Nephron (organoid): ENCODE data around the gene GPR62.

Experiments used
- H3K27ac Mint-ChIP-seq, 3 experiments: 2 replicates each; pipeline ENCODE4 v1.8.0; 2020; ENCODE audit warnings: mixed read lengths in 3 of 3, mild to moderate bottlenecking in 2 of 3, moderate library complexity in 1 of 3
- H3K27me3 Mint-ChIP-seq: 2 replicates; pipeline ENCODE4 v1.8.0; 2021; ENCODE audit warnings: low read depth, mild to moderate bottlenecking, moderate library complexity, mixed read lengths
- H3K36me3 Mint-ChIP-seq: 2 replicates; pipeline ENCODE4 v1.8.0; 2020; ENCODE audit warnings: low read depth, mixed read lengths
- H3K4me1 Mint-ChIP-seq: 2 replicates; pipeline ENCODE4 v1.8.0; 2020; ENCODE audit warnings: mixed read lengths
- H3K4me3 Mint-ChIP-seq, 3 experiments: 2 replicates each; pipeline ENCODE4 v1.8.0; 2020; ENCODE audit warnings: mild to moderate bottlenecking in 3 of 3, mixed read lengths in 3 of 3, moderate library complexity in 2 of 3
- H3K9me3 Mint-ChIP-seq: 2 replicates; pipeline ENCODE4 v1.8.0; 2020; ENCODE audit warnings: mixed read lengths
- TF ChIP-seq, protein P1 (sequence below), 3 experiments: fragments of 200-600 bp; sonication (generic); IDR thresholded peaks; one replicate each; pipeline ENCODE4 v1.5.0; 2021; ENCODE audit warnings: antibody characterized with exemption in 3 of 3; ENCODE audit not compliant: unreplicated experiment in 3 of 3

Gene GPR62

GRCh38 chr3:51995346-51996163 lies 40.4 kb downstream of the GPR62 start, which contains the start of gene RPL29:
Gene RPL29, minus strand, starts transcription at chr3:51995895. Its CDS starts 434 bp downstream, at chr3:51995461.
- TF ChIP-seq, protein P1, sequence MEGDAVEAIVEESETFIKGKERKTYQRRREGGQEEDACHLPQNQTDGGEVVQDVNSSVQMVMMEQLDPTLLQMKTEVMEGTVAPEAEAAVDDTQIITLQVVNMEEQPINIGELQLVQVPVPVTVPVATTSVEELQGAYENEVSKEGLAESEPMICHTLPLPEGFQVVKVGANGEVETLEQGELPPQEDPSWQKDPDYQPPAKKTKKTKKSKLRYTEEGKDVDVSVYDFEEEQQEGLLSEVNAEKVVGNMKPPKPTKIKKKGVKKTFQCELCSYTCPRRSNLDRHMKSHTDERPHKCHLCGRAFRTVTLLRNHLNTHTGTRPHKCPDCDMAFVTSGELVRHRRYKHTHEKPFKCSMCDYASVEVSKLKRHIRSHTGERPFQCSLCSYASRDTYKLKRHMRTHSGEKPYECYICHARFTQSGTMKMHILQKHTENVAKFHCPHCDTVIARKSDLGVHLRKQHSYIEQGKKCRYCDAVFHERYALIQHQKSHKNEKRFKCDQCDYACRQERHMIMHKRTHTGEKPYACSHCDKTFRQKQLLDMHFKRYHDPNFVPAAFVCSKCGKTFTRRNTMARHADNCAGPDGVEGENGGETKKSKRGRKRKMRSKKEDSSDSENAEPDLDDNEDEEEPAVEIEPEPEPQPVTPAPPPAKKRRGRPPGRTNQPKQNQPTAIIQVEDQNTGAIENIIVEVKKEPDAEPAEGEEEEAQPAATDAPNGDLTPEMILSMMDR (IDR thresholded peaks at IDR 0.05; ENCODE audit: unreplicated experiment in 3 of 3): no peak
- H3K27ac Mint-ChIP-seq: peak within 1 kb of the TSS; percentile 99 to 100 (median 99)
- H3K9me3 Mint-ChIP-seq: no peaks in the 10 kb centered on the region
- H3K36me3 Mint-ChIP-seq: peaks cover 43% of the 10 kb centered on the region
- H3K27me3 Mint-ChIP-seq: no peaks in the 10 kb centered on the region
- peaks cover 33% of the 10 kb centered on the region for H3K4me1 Mint-ChIP-seq
- H3K4me3 Mint-ChIP-seq: peak within 1 kb of the TSS; percentile 99 to 100 (median 100)

GRCh38 chr3:51997172-51997571 lies 42.0 kb downstream of the GPR62 start:
- Mint-ChIP-seq H3K4me3 (peak overlapping the region; percentile 49 to 69 (median 53)), H3K4me1 (peaks cover 33% of the 10 kb centered on the region), H3K9me3 (no peaks in the 10 kb centered on the region), H3K27ac (peak overlapping the region; percentile 47 to 83 (median 67)), H3K36me3 (peaks cover 32% of the 10 kb centered on the region), H3K27me3 (peaks cover 5% of the 10 kb centered on the region)
- TF ChIP-seq, protein P1 (IDR thresholded peaks at IDR 0.05; ENCODE audit: unreplicated experiment in 3 of 3): no peak

DNA sequence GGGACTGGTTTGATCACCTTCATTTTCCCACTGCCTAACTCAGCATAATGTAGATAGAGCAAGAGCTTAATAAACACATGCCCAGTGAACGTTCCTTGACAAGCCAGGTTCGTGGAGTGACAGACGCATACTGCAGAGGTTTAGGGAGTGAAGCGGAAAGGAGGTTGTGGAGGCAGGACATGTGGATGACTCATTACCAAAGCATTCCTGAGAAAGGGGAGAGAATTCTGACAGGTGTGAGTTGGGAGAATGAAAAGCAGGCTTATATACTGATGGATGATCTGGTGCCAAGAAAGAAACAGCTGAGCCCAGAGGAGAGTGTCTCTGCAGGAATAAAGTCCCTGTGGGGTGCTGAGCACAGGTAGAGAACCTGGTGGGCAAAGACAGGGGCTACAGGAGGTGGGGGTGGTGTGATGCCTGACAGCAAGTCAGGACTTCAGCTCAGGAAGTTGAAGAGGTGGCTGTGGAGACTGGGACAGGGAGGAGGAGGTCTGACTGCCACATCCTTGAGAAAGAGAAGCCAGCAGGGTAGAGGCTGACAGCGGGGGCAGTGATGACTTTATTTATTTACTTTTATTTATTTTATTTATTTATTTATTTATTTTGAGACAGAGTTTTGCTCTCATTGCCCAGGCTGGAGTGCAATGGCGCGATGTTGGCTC lies 42.9 kb downstream of the GPR62 start:
- Mint-ChIP-seq H3K36me3 (peaks cover 24% of the 10 kb centered on the region), H3K9me3 (no peaks in the 10 kb centered on the region), H3K27ac (peak overlapping the region; percentile 0 to 70 (median 4)), H3K4me1 (peaks cover 41% of the 10 kb centered on the region), H3K4me3 (peak overlapping the region in 1 of 3 experiments; percentile 3), H3K27me3 (peaks cover 9% of the 10 kb centered on the region)
- TF ChIP-seq, protein P1 (IDR thresholded peaks at IDR 0.05; ENCODE audit: unreplicated experiment in 3 of 3): no peak

DNA sequence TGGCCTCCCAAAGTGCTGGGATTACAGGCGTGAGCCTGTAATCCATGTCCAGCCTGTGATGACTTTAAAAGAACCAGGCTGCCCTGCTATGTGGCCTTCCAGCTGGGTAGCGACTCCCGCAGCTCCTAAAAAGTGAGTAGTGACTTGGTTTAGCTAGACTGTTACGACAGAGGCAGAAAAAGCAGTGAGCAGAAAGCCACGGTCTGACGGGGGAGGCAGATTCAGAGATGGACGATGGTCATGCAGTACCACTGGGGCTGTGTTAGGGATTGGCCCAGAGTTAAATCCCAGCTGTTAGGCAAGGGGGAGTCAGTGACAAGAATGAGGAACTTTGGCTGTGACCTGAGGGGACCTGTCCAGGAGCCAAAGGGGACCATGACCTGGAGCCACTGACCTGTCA lies 43.6 kb downstream of the GPR62 start:
- H3K27ac Mint-ChIP-seq: peak overlapping the region in 1 of 3 experiments; percentile 69
- no peak overlapping the region for H3K4me3 Mint-ChIP-seq
- H3K36me3 Mint-ChIP-seq: peaks cover 19% of the 10 kb centered on the region
- peaks cover 9% of the 10 kb centered on the region for H3K27me3 Mint-ChIP-seq
- TF ChIP-seq, protein P1 (IDR thresholded peaks at IDR 0.05; ENCODE audit: unreplicated experiment in 3 of 3): no peak
- no peaks in the 10 kb centered on the region for H3K9me3 Mint-ChIP-seq
- peaks cover 45% of the 10 kb centered on the region for H3K4me1 Mint-ChIP-seq

DNA sequence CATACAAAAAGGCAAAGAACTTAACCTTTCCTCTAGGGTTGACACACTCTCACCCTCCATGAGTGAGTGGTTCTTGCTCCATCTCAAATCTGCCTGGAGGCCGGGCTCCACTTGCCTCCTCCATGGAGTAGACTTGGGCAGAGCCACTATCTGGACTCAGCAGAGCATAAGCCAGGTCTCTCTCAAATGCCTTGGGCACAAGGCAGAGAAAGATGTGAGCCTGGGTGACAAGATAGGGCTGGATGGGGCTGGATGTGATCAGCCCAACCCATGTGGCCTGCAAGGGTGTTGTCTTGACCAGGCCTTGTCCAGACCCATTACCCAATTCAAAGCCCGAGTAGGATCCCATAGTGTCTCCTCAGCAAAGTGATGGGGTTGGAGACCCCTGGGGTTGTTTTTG lies 44.7 kb downstream of the GPR62 start:
- H3K4me1 Mint-ChIP-seq: peaks cover 48% of the 10 kb centered on the region
- no peak overlapping the region for H3K4me3 Mint-ChIP-seq
- peaks cover 8% of the 10 kb centered on the region for H3K36me3 Mint-ChIP-seq
- TF ChIP-seq, protein P1 (IDR thresholded peaks at IDR 0.05; ENCODE audit: unreplicated experiment in 3 of 3): no peak
- H3K9me3 Mint-ChIP-seq: no peaks in the 10 kb centered on the region
- H3K27me3 Mint-ChIP-seq: peaks cover 9% of the 10 kb centered on the region
- no peak overlapping the region for H3K27ac Mint-ChIP-seq
